ENCODE data around the gene GBP7. TPM values are rescaled to one million over a fixed set of nuclear protein-coding genes. Genes with fewer than 3 reads are reported as not detected.
A peak's percentile ranks its signal among the peaks of the same experiment; 100 is the strongest.
"Not testable (repeated sequence)": the region's sequence is repeated elsewhere in the genome, so short reads cannot be mapped to it uniquely, and the experiment has no call there.

GBP7 gene
- total RNA-seq, 1 experiment from 2014 or later: not detected

DNA sequence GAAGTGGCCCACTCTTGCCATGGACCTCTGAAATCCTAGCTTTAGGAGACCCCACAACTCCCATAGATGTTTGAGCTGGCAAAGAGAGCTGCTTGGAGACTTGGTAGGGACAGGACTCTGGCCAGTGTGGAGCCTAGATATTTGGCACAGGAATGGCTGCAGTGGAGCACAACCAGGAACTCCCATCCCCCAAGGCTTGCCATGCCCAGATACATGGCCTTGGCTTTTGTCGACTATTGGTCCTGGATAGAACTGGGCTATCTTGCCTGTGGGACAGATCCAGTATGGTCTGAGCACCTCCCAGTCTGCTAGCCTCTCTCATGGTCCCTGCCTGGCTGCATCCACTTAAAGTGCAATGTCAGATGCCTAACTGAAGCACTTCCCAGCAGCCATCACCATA is 42.1 kb downstream of the GBP7 start:
- peaks cover 2% of the 10 kb centered on the region; the same call in 1 of the 2 replicates for H3K9me3 ChIP-seq
- DNase-seq: no peak
- H3K4me3 ChIP-seq: no peak overlapping the region
- H3K36me3 ChIP-seq: no peaks in the 10 kb centered on the region
- peaks cover 2% of the 10 kb centered on the region; the same call in 1 of the 2 replicates for H3K27me3 ChIP-seq

GRCh38 chr1:89130716-89131115 is 45.1 kb downstream of the GBP7 start:
- no peaks in the 10 kb centered on the region for H3K9me3 ChIP-seq
- H3K27me3 ChIP-seq: no peaks in the 10 kb centered on the region; the same call in 1 of the 2 replicates
- H3K4me3 ChIP-seq: no peak overlapping the region
- DNase-seq: no peak
- H3K36me3 ChIP-seq: no peaks in the 10 kb centered on the region

DNA sequence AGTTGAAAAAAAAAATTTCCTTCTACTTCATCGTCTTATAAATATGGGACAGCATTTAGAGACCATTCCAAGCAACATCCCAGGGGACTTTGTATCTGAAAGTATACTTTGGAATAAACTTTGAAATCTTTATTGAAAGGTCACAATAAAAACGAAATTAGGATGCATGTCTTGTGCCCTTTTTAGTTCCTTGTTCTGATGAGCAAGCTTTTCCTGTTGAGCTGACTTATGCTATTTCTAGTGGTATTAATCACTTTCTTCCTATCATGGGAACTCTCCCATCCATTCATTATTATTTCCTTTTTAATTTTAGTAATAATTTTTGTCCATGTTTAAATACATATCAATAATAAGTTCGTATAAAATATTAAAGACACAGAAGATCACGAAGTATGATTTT is 45.9 kb downstream of the GBP7 start:
- H3K36me3 ChIP-seq: no peaks in the 10 kb centered on the region
- H3K9me3 ChIP-seq: no peaks in the 10 kb centered on the region
- H3K4me3 ChIP-seq: no peak overlapping the region
- H3K27me3 ChIP-seq: no peaks in the 10 kb centered on the region
- no peak for DNase-seq

DNA sequence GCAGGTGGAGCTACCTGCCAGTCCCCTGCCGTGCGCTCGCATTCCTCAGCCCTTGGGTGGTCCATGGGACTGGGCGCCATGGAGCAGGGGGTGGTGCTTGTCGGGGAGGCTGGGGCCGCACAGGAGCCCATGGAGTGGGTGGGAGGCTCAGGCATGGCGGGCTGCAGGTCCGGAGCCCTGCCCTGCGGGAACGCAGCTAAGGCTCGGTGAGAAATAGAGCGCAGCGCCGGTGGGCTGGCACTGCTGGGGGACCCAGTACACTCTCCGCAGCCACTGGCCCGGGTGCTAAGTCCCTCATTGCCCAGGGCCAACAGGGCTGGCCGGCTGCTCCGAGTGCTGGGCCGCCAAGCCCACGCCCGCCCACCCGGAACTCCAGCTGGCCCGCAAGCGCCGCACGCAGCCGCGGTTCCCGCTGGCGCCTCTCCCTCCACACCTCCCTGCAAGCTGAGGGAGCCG is 47.8 kb downstream of the GBP7 start:
- not testable (repeated sequence) for DNase-seq, H3K9me3 ChIP-seq, H3K36me3 ChIP-seq, H3K27me3 ChIP-seq, H3K4me3 ChIP-seq

DNA sequence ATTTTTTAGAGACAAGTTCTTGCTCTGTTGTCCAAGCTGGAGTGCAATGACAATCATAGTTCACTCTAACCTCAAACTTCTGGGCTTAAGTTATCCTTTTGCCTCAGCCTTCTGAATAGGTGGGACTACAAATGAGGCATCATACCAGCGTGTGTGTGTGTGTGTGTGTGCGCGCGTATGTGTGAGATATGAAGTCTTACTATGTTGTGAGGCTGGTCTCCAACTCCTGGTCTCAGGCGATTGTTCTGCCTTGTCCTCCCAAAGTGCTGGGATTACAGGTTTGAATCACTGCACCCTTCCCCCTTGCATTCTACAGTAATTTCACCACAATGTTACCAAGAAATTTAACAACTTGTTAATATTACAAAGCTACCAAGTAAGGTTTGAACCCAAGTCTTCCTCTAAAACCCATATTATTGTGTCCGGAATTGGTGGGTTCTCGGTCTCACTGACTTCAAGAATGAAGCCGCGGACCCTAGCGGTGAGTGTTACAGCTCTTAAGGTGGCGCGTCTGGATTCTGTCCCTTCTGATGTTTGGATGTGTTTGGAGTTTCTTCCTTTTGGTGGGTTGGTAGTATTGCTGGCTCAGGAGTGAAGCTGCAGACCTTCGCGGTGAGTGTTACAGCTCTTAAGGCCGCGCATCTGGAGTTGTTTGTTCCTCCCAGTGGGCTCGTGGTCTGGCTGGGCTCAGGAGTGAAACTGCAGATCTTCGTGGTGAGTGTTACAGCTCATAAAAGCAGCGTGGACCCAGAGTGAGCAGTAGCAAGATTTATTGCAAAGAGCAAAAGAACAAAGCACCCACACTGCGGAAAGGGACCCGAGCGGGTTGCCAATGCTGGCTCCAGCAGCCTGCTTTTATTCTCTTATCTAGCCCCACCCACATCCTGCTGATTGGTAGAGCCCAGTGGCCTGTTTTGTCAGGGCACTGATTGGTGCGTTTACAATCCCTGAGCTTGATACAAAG is 48.9 kb downstream of the GBP7 start:
- H3K9me3 ChIP-seq, H3K36me3 ChIP-seq, H3K4me3 ChIP-seq, DNase-seq, H3K27me3 ChIP-seq: not testable (repeated sequence)

DNA sequence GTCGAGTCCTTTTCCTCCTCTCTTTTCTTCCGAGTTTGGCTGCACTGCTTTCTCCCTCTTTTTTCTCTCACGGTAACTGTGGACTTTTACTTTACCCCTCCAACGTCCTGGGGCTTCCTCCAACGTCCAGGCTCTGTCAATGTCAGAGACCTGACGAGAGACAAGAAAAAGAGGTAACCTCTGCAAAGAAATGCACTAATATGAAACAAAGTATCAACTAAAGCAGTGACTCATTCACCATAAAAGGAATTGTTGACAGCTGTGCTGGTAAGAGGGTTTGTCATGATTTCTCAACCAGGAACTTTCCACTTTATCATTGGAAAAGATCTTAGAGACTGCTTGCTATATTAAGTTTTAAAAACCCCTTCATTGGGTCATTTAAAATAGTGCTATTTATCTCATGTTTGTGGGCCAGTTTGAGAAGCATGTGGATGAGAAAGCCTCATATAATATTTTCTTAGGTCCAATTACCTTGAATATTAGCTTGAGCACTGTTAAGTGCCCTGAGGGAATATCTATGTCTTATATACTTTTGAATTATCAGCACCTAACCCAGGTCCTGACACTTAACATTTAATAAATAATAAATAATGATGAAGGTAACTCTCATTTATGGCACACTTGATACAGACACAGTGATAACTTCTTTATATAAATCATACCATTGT is 49.8 kb downstream of the GBP7 start, which contains the start of gene GBP2:
Gene GBP2, minus strand, starts transcription at position 202 of the 668 bp plus-strand sequence. CDS start 4,148 bp downstream, outside the sequence.
- DNase-seq: no peak
- no peaks in the 10 kb centered on the region for H3K27me3 ChIP-seq
- H3K36me3 ChIP-seq: no peaks in the 10 kb centered on the region
- H3K9me3 ChIP-seq: no peaks in the 10 kb centered on the region
- H3K4me3 ChIP-seq: 0 out of 2 replicates have a peak within 1 kb of the TSS, but pooled peaks have one; percentile 8

DNA sequence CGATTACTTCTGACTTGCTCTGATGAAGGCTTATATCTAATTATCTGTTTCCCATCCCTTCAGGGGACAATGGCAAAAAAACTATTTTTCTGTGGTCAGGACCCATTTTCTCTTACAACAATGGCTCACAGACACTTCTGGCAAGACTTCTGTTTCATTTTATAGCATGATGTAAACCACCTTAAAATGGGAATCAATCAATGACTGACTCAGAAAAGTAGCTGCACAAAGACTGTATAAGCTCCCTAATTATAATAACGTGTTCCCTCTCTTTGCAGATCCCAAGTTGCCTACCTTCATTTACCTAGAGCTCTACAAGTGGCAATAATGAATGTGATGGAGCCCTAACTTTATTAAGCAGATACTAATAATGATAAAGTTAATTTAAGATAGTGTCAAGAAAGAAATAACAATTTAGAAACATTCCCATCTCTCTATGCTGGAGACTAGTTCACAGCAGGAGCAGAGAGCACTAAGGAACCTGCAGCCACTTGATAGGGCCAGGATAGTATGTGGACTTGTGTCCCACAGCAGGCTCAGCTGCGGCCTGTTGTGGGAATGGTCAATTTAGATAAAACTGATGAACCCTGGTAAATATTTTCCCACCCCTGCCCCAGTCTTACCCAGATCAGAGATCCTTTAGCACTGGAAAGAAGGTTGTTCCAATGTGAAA is 50.4 kb downstream of the GBP7 start:
- Histone ChIP-seq H3K27me3 (no peaks in the 10 kb centered on the region), H3K4me3 (0 out of 2 replicates have a peak overlapping the region, but pooled peaks have one; percentile 8), H3K9me3 (no peaks in the 10 kb centered on the region), H3K36me3 (no peaks in the 10 kb centered on the region)
- no peak for DNase-seq

DNA sequence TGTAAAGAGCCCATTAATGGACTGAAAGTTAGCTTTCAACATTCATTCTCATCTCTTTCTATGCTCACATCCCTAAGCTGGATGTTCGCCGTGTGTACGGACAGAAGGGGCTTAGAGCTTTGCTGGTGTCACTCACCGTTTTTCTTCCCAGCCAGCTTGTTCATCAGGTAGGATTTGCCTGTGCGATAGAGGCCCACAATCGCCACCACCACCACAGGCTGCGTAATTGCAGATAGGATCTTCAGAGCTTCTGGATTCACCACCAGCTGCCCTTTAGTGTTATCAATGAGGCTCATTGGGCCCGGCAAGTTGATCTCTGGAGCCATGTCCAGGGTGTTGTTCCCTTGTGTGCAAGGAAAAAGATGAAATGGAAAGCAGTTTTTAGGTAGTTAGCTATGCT is 54.2 kb downstream of the GBP7 start:
- no peaks in the 10 kb centered on the region for H3K27me3 ChIP-seq
- H3K9me3 ChIP-seq: no peaks in the 10 kb centered on the region
- H3K4me3 ChIP-seq: no peak overlapping the region
- DNase-seq: no peak
- H3K36me3 ChIP-seq: no peaks in the 10 kb centered on the region

DNA sequence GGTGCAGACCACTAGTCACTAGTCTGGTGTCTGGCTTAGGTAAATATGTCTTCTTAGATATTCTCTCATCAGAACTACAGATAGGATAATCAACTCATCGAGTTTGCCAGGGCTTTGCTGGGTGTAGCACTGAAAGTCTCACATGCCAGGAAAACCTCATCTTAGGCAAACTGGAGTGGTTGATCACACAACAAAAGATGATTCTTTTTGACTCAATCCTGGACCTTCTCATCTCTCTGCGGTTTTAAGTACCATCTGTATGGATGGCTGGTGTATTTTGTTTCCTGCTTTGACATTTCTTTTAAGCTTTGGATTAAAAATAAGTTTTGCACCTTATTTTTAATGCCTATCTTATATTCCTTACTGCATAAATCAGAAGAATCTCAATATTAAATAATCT is 61.1 kb downstream of the GBP7 start:
- no peak for DNase-seq
- Histone ChIP-seq H3K27me3 (no peaks in the 10 kb centered on the region), H3K9me3 (no peaks in the 10 kb centered on the region), H3K4me3 (no peak overlapping the region), H3K36me3 (no peaks in the 10 kb centered on the region)

GRCh38 chr1:89112871-89113613 is 62.8 kb downstream of the GBP7 start:
- DNase-seq: no peak
- Histone ChIP-seq H3K9me3 (no peaks in the 10 kb centered on the region), H3K27me3 (no peaks in the 10 kb centered on the region), H3K4me3 (no peak overlapping the region), H3K36me3 (no peaks in the 10 kb centered on the region)

DNA sequence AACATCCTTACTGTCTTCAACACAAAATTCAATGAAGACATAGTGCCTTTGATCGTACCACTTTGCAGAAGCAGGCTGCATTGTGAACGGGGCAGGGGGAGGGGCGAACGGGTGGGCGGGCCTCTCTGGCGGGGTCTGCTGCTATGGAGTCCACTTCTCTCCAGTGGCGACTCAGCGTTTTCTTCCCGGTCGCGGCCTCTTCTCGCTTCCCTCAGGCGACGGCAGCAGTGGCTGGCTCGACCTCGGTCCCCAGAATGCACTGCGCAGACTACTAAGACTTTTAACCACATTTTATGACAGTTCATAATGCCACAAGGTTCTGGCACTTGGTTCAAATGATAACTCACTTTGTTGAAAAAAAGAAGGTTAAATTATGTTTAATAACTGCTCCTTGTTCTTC is 71.1 kb downstream of the GBP7 start:
- Histone ChIP-seq H3K27me3 (no peaks in the 10 kb centered on the region), H3K9me3 (no peaks in the 10 kb centered on the region), H3K4me3 (no peak overlapping the region), H3K36me3 (no peaks in the 10 kb centered on the region)
- peak; percentile 22 for DNase-seq

DNA sequence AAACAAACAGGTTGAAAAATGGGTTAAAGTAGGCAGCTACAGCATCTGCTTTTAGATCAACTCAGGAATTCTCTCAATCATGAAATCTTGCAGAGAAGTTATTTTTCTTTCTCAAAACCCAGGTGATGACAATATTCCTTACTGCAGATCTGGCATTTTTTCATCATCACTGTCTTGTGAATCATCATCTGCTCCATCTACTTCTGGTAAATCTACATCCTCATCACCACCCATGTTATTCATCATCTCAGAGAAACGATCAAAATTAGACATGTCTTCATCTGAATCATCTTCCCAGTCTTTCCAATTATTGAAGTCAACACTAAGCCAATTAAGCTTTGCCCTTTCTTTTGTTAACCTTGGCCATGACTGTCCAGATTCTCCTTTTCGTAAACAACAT is 71.7 kb downstream of the GBP7 start:
- no peak for DNase-seq
- Histone ChIP-seq H3K9me3 (no peaks in the 10 kb centered on the region), H3K4me3 (no peak overlapping the region), H3K36me3 (no peaks in the 10 kb centered on the region), H3K27me3 (no peaks in the 10 kb centered on the region)

DNA sequence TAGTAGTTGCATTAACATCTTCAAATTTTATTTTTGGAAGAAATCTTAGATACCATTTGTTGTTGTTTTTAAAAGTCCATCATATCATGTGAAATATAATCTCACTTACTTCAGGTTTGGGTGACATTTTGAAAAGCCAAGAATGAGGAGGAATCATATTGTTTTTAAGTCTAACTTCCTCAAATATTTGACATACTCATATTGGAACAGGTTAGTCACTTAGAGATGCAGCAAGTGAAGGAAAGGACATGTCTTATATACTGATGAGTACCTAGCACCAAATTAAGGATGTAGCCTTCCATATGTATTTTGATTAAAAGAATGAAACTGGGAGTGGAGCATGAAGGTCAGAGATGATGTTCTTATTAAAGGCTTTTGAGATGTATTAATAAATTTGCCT is 73.8 kb downstream of the GBP7 start:
- Histone ChIP-seq H3K36me3 (no peaks in the 10 kb centered on the region), H3K4me3 (no peak overlapping the region), H3K27me3 (no peaks in the 10 kb centered on the region), H3K9me3 (no peaks in the 10 kb centered on the region)
- no peak for DNase-seq

DNA sequence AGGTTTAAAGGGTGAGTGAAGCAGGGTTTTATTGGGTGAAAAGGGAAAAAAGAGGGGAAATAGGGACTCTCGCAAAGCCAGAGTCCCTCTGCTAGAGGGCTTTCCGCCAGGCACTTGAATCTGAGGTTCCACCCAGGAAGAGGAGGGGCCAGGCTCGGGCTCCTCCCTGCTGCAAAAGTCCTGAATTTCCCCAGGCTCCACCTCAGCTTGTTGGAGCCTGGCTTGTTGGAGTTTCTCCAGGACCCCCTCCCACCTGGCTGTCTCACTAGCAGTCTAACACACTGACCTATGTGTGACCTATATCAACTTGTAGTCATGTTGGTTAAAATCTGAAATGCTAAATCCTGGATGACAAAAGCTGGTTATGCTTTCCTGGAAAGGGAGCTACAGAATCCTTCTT is 75.4 kb downstream of the GBP7 start:
- peaks cover 3% of the 10 kb centered on the region; the same call in 1 of the 2 replicates for H3K9me3 ChIP-seq
- DNase-seq: no peak
- H3K4me3 ChIP-seq: no peak overlapping the region
- H3K36me3 ChIP-seq: no peaks in the 10 kb centered on the region
- no peaks in the 10 kb centered on the region for H3K27me3 ChIP-seq

DNA sequence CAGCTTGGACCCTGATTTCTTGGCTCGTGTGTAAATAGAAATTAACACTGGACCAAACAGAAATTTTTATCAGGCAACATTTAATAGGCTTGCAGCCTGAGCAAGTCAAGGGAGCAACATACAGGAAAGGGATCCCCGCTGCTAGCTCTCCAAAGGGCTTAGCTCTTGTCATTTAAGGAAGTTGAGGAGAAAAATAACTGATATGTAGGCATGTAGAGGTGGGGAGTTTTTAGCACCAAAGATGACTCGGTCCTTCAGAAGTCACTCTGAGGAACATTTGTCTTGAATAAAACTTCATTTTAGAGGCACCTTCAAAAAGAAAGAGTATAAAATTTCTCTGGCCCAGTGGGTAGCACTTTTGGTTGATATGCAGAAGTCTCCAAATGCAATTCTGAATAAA is 76.9 kb downstream of the GBP7 start:
- no peaks in the 10 kb centered on the region for H3K27me3 ChIP-seq
- no peak overlapping the region for H3K4me3 ChIP-seq
- H3K36me3 ChIP-seq: no peaks in the 10 kb centered on the region
- no peak for DNase-seq
- H3K9me3 ChIP-seq: peaks cover 3% of the 10 kb centered on the region; the same call in 1 of the 2 replicates

GRCh38 chr1:89095737-89096136 is 80.1 kb downstream of the GBP7 start:
- DNase-seq: no peak
- Histone ChIP-seq H3K36me3 (no peaks in the 10 kb centered on the region), H3K4me3 (no peak overlapping the region), H3K27me3 (no peaks in the 10 kb centered on the region), H3K9me3 (peaks cover 3% of the 10 kb centered on the region; the same call in 1 of the 2 replicates)
